GM19328 (cell line): ENCODE measurements around the gene SMIM45.
"Not testable (repeated sequence)": the region's sequence is repeated elsewhere in the genome, so short reads cannot be mapped to it uniquely, and the experiment has no call there.

Experiments
- ATAC-seq: cut with Tn5 transposase; IDR thresholded peaks from one replicate; pipeline ENCODE4 v1.9.1; 2021; ENCODE audit warnings: mild to moderate bottlenecking, moderate library complexity; ENCODE audit not compliant: unreplicated experiment

SMIM45 gene

GRCh38 chr22:41933411-41934177 is 18.4 kb upstream of the SMIM45 start:
- no peak for ATAC-seq

- no peak for ATAC-seq
These were observed 17.5 kb upstream of the SMIM45 start for GRCh38 chr22:41934284-41935014.

- no peak for ATAC-seq
These were observed 17.0 kb upstream of the SMIM45 start for GRCh38 chr22:41935015-41935351.

- no peak for ATAC-seq
These were observed 16.4 kb upstream of the SMIM45 start for GRCh38 chr22:41935509-41935908.

GRCh38 chr22:41936894-41937169 is 15.1 kb upstream of the SMIM45 start:
- ATAC-seq: no peak

- peak; percentile 52 for ATAC-seq
These were observed 11.7 kb upstream of the SMIM45 start for GRCh38 chr22:41939981-41940831.

- ATAC-seq: no peak
These were observed 10.9 kb upstream of the SMIM45 start for GRCh38 chr22:41940832-41941765.

- ATAC-seq: no peak
These were observed 8.2 kb upstream of the SMIM45 start for GRCh38 chr22:41943661-41944209.

GRCh38 chr22:41946629-41947423 is 5.1 kb upstream of the SMIM45 start, which contains the start of gene CENPM:
TSS of gene CENPM (minus strand) at chr22:41947152. CDS start at chr22:41947076, 76 bp downstream.
- peak; percentile 78 for ATAC-seq

GRCh38 chr22:41947424-41948080 is 4.4 kb upstream of the SMIM45 start:
- ATAC-seq: no peak

GRCh38 chr22:41948142-41948541 is 3.8 kb upstream of the SMIM45 start:
- ATAC-seq: no peak

- ATAC-seq: not testable (repeated sequence)
These were observed 3.0 kb upstream of the SMIM45 start for GRCh38 chr22:41948928-41949296.

GRCh38 chr22:41949297-41949965 is 2.5 kb upstream of the SMIM45 start:
- no peak for ATAC-seq

- ATAC-seq: no peak
These were observed 763 bp downstream of the SMIM45 start for GRCh38 chr22:41952713-41953112.

GRCh38 chr22:41957941-41958556 is 6.1 kb downstream of the SMIM45 start:
- ATAC-seq: no peak

GRCh38 chr22:41963453-41964111 is 11.6 kb downstream of the SMIM45 start:
- ATAC-seq: no peak

- ATAC-seq: no peak
These were observed 12.2 kb downstream of the SMIM45 start for GRCh38 chr22:41964112-41964491.

- no peak for ATAC-seq
These were observed 14.3 kb downstream of the SMIM45 start for GRCh38 chr22:41966225-41966606.
